HG03045 (cell line): ENCODE data around the gene RBM6.

ENCODE experiments used
- ATAC-seq: cut with Tn5 transposase; IDR thresholded peaks from one replicate; pipeline ENCODE4 v1.9.1; 2021; ENCODE audit warnings: mild to moderate bottlenecking, moderate library complexity; ENCODE audit not compliant: unreplicated experiment

RBM6 gene

GRCh38 chr3:50088725-50089608, 149.0 kb downstream of the RBM6 start, which contains the start of gene RBM5:
TSS of gene RBM5 (plus strand) at chr3:50088919. CDS start at chr3:50090435, 1,516 bp downstream.
- ATAC-seq: peak; percentile 97

GRCh38 chr3:50089609-50089945, 149.6 kb downstream of the RBM6 start:
- ATAC-seq: no peak

- no peak for ATAC-seq
Measured at GRCh38 chr3:50090984-50091383, 151.0 kb downstream of the RBM6 start.

GRCh38 chr3:50095352-50095998, 155.5 kb downstream of the RBM6 start:
- no peak for ATAC-seq

DNA sequence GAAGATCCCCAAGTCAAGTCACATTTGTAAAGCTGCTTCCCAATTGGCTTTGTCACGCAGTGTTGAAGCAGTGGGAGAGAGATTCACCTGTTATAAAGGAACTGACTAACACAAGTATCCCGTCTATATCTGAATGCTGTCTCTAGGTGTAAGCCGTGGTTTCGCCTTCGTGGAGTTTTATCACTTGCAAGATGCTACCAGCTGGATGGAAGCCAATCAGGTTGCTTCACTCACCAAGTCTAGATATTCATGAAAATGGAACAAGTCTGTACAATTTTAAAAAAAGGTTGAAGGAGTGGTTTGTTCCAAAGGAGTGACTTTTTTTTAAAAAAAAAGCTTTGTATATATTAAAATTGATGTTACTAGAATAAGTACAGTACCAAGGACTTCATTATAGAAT, 160.4 kb downstream of the RBM6 start:
- no peak for ATAC-seq

GRCh38 chr3:50100956-50101845, 161.3 kb downstream of the RBM6 start:
- ATAC-seq: no peak

GRCh38 chr3:50102558-50102957, 162.6 kb downstream of the RBM6 start:
- no peak for ATAC-seq

- no peak for ATAC-seq
Measured at GRCh38 chr3:50111757-50112156, 171.8 kb downstream of the RBM6 start.

DNA sequence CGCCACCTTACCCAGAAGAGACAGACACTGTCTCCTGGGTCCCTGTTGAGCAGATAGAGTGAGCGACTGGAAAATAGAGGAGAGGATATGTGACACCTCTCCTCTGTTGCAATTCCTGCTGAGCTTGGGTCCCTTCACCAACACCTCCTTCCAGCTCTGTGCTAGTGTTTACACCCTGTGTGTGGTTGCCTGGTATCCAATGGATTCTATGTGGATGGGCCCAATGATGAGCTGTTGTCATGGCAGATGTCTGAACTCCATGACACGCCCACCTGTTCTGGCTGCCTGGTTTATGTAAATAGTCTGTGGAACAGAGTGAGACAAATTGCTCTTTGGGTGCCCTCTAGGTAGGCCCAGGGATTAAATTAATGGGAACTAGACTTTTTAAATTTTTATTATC, 172.5 kb downstream of the RBM6 start:
- ATAC-seq: no peak

DNA sequence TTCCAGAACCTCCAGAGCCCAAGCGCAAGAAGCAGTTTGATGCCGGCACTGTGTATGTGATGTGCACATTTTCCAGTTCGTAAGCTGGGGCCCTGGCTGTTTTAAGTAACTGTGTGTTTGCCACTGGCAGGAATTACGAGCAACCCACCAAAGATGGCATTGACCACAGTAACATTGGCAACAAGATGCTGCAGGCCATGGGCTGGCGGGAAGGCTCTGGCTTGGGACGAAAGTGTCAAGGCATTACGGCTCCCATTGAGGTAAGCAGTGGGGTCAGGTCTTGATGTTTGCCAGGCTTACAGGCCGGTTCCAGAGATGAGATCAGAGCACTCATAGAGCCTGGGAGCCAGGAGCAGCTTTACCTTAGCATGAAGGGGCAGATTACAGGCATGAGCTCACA, 177.2 kb downstream of the RBM6 start:
- no peak for ATAC-seq

GRCh38 chr3:50118237-50118636, 178.3 kb downstream of the RBM6 start:
- no peak for ATAC-seq

GRCh38 chr3:50119786-50120185, 179.8 kb downstream of the RBM6 start:
- no peak for ATAC-seq

DNA sequence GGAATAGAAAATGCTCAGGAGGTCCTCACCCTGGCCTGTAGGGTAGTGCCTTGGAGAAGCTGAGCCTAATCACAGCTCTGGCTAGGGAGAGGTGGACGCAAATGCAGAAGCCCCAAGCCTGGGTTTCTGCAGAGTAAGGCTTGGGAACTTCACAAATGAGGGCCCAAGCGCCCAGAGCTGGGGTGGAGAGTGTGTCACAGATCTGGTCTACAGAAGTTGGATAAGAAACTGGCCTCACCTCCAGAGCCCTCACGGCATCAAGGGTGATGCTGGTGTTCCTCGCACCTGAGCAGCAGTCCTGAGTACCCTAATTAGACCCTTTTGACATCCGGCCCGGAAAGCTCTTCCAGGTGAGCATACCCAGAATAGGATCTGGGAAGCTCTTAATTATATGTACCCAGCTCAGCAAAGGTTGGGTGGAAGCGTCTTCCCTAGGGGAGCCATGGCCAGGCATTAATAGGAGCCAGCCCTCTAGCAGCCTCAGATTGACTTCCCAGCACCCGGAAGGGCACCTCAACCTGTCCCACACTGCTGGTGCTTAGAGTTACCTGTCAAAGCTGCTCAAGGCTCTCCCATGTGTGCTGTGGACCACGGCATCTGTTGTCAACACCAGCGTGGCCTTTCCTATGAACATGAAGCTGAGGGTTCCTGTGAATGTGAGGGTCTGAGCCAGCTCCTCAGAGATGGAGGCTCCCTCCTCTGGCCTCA, 180.6 kb downstream of the RBM6 start:
- no peak for ATAC-seq

DNA sequence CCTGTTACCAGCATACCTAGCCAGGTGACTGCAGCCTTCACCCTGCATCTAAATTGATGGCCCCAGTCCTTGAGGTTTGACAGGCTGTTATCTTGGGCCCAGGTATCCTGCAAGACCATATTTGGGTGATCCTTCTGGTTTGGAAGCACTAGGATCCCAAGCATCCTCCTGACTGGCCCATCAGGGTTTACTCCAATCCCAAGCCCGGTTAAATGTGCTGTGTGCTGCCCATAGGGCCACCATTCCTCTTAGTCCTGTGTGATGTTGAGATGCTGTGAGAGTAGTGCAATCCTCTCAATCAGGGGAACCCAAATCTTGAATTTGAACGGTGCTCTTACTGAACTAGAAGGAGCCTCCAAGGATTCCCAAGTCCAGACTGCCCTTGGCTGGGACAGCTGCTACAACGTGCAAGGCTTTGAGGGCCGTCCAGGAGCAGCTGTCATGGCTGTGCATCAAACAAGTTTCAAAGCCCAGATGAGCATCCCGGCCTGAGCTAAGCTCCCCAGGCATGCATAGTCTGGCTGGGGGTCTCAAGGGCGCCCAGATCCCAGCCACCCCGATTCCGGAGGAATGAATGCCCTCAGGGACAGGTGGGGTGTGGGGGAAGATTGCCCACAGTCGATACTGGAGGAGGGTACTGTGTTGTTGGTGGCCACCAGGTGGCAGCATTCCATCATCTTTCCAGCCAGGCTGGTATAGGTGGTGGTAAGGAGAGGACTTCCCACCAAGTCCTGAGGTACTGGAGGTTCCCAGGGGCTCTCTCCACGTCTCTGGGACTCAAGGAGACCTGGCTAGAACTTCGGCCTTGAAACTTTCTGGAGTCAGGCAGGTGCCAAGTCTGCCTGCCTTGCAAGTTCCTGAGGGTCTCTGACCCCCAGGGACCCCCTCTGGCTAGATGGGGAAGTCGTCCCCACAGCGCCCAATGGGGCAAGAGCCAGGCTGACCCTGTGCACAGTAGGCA, 181.4 kb downstream of the RBM6 start:
- ATAC-seq: no peak

DNA sequence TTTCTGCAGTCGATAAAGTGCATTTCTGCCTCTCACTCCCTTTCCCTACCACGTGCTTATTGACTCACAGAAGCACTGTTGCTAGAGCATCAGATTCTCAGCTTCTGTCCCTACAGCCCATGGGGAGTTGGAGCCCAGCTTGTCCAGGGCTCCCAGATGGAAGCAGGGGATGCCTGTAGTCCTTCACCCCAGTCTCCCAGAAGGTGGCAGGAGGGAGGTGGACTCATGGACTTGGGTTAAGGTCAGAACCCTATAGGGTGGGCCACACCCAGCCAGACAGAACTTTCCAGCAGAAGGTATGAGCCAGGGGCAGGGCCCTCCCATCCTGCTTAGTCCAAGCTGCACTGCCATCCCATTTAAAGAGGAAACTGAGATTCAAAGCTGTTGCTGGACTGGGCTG, 182.1 kb downstream of the RBM6 start:
- no peak for ATAC-seq

DNA sequence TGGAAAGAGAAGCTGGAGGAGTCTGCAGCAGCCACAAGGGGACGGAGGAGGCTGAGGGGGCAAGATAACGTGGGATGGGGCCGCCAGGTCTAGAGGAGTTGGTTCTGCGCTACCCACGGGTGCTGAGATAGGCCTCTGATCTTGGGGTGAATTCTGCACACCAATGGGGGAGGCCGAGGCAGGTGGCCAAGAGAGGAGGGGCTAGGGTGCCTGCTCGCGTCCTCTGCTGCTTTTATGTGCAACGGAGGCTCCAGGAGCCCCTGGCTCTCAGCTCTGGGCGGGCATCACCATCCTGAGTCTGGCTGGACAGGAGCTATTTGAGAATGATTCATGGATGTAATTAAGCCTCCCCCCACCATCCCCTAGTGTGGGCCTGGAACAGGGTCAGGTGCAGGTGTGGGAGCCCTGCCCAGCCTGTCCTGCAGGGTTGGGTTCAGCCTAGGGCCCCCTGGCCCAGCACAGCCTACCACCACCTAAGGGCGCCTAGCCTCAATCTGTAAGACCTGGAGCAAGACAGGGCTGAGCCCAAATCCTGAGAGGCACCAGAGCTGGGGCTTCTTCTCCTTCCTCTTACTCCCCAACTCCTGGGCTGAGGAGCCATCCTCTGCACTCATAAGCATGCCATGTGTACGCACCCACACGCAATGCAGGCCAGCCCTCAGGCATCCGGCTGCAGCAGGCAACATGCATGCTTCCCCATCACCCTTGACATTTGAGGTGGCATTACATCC, 182.9 kb downstream of the RBM6 start:
- ATAC-seq: no peak

GRCh38 chr3:50123394-50124051, 183.6 kb downstream of the RBM6 start:
- ATAC-seq: no peak

- no peak for ATAC-seq
Measured at GRCh38 chr3:50124052-50124799, 184.3 kb downstream of the RBM6 start.
